ENCODE results near the gene ZNF419.

DNA sequence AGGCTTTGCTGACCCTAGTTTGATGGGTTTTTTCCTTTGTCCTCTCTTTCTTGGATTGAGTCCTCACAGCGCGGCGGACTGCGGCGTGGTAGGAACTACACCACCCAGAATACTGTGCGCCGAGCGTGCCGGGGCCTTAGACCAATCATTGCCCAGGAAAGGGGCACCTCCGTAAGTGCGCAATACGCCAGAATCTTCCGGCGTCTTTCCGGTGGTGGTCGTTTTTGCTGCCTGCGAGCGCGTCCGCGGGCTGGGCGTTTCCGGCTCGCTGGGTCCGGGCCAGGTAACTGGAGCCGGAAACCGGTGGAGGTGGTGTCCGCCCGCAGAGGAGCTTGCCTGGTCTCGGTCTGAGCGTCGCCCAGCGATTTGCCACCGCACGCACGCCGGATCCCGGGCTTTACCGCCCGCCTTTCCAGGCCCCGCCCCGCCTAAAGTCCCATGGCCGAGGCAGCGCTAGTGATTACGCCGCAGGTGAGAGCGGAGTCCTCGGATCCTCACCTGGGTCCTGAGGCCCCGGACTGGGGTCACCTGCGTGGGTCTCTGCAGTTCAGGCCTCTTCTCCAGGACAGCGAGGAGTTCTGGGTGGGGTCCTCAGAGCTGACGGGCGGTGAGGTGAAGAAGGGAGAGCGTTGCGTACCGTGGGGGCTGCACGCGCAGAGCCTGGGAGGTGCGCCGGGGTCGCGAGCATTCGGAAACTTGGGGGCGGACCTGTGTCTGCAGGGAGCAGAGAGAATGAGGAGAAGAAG is 39.8 kb downstream of the ZNF419 start, which contains the start of gene ZNF549:
- no peak for TF ChIP-seq CTCF (conservative IDR thresholded peaks at IDR 0.05; ENCODE audit: low read depth, low read length)
- no peak for TF ChIP-seq EZH2 (IDR thresholded peaks at IDR 0.05; ENCODE audit: low read length, unreplicated experiment)
